AG04450 (cell line): Measurements from ENCODE around the gene EPN1. TPM values are rescaled to one million over a fixed set of nuclear protein-coding genes. Genes with fewer than 3 reads are reported as not detected.

Source experiments
- CTCF ChIA-PET: fragments of 300-600, 350-600 bp; formaldehyde crosslinking; extraction: SDS; loops from one replicate; lab custom pipeline; 2022; ENCODE audit warnings: antibody characterized with exemption, inconsistent platforms; lab: Charles Lee
- POLR2A ChIA-PET: fragments of 350-600 bp; formaldehyde crosslinking; extraction: SDS; loops from one replicate; lab custom pipeline; 2021; ENCODE audit warnings: antibody characterized with exemption, inconsistent platforms; lab: Yijun Ruan, JAX
- DNase-seq: peaks from one replicate; pipeline ENCODE4 v3.0.0-alpha.2; 2011; ENCODE audit warnings: low read depth, low spot score
- H3K27ac ChIP-seq: one replicate; pipeline ENCODE4 v1.5.1; 2012; ENCODE audit warnings: low read depth, low read length, control low read depth
- H3K27me3 ChIP-seq: one replicate; pipeline ENCODE4 v1.6.0; 2012; ENCODE audit warnings: low read length; ENCODE audit not compliant: control insufficient read depth, insufficient read depth
- H3K4me3 ChIP-seq: 2 replicates; pipeline ENCODE4 v1.5.1; 2011; ENCODE audit warnings: mild to moderate bottlenecking, low read depth, low read length, control low read depth
- H3K9me3 ChIP-seq: 2 replicates; pipeline ENCODE4 v1.5.1; 2012; ENCODE audit warnings: low read length; ENCODE audit not compliant: control insufficient read depth, insufficient read depth
- polyA plus RNA-seq: library from polyadenylated mRNA; depleted of rRNA; stranded (reverse); fragments of >200 nt; gene quantifications from 2 replicates; pipeline ENCODE4 v1.2.3, GENCODE V29; 2011
- TF ChIP-seq, protein P1 (sequence below): IDR thresholded peaks from 2 replicates; pipeline ENCODE4 v1.5.1; 2011; ENCODE audit warnings: low read depth, low read length, control low read depth, inconsistent platforms

Gene EPN1
- polyA plus RNA-seq, 1 experiment, result 32.1 TPM

DNA sequence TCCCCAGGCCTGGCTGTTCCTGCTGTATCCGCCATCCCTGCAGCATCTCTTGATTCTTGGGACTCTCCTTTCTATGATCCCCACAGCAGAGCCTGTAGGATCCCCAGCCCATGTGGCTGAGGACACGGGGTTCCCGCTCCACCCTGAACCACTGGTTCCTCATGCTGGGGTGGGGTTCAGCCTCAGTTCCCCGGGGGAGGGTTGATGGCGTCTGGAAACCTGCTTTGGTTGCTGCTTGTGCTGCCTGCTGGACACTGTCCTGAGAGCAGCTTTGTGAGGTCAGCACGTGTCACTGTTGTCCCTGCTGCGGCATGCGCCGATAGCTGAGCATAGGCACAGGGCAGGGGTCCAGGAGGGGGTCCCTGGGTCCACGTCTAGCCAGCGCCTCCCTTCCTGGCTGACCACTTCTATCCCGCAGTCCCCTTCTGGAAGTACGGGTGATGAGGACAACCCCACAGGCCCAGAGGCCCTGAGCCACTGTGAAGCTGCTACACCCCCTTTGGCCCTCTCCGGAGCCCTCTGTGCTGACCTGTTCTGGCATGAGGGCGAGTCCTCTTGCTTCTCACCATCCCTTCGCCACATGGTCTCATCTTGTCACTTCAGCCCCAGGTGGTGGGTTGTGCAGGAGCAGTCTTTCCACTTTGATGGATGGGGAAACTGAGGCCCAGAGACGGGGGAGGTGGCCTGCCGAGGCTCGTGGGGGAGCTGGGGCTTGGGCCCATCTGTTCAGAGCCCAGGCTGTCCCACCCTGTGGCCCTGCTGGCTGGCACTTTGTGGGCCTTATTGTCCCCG, 5.5 kb downstream of the EPN1 start:
- TF ChIP-seq, protein P1, sequence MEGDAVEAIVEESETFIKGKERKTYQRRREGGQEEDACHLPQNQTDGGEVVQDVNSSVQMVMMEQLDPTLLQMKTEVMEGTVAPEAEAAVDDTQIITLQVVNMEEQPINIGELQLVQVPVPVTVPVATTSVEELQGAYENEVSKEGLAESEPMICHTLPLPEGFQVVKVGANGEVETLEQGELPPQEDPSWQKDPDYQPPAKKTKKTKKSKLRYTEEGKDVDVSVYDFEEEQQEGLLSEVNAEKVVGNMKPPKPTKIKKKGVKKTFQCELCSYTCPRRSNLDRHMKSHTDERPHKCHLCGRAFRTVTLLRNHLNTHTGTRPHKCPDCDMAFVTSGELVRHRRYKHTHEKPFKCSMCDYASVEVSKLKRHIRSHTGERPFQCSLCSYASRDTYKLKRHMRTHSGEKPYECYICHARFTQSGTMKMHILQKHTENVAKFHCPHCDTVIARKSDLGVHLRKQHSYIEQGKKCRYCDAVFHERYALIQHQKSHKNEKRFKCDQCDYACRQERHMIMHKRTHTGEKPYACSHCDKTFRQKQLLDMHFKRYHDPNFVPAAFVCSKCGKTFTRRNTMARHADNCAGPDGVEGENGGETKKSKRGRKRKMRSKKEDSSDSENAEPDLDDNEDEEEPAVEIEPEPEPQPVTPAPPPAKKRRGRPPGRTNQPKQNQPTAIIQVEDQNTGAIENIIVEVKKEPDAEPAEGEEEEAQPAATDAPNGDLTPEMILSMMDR, result no peak
- no peaks in the 10 kb centered on the region; the same call in 1 of the 2 replicates for H3K9me3 ChIP-seq
- ChIA-PET CTCF (interaction anchor here (1.4 kb wide), 1 partner anchor 48 kb away, joined by 4 read pairs; no protein-coding TSS in a partner anchor), POLR2A (no interaction called here)
- H3K27ac ChIP-seq, result peak overlapping the region; percentile 21
- DNase-seq, result no peak
- no peaks in the 10 kb centered on the region for H3K27me3 ChIP-seq
- no peak overlapping the region for H3K4me3 ChIP-seq

- Histone ChIP-seq H3K9me3 (no peaks in the 10 kb centered on the region; the same call in 1 of the 2 replicates), H3K27ac (peak overlapping the region; percentile 21), H3K4me3 (no peak overlapping the region), H3K27me3 (no peaks in the 10 kb centered on the region)
- DNase-seq, result no peak
- POLR2A ChIA-PET, result interaction anchor here (0.7 kb wide), 1 partner anchor 533 kb away, joined by 3 read pairs; the partner anchor contains the start of gene TNNT1
- TF ChIP-seq, protein P1, result no peak
- CTCF ChIA-PET, result interaction anchor here (0.7 to 1.4 kb wide), 3 partner anchors 10 to 572 kb away, joined by 3 to 6 read pairs (median 4); no protein-coding TSS in a partner anchor
Measured at GRCh38 chr19:55681131-55682092, 6.4 kb downstream of the EPN1 start.

- ChIA-PET CTCF (interaction anchor here (0.7 to 1.0 kb wide), 2 partner anchors 29 to 180 kb away, joined by 3 read pairs; no protein-coding TSS in a partner anchor), POLR2A (no interaction called here)
- TF ChIP-seq, protein P1, result no peak
- no peak overlapping the region for H3K27ac ChIP-seq
- H3K9me3 ChIP-seq, result no peaks in the 10 kb centered on the region; the same call in 1 of the 2 replicates
- no peak overlapping the region for H3K4me3 ChIP-seq
- DNase-seq, result no peak
- no peaks in the 10 kb centered on the region for H3K27me3 ChIP-seq
Measured at GRCh38 chr19:55683449-55684261, 8.6 kb downstream of the EPN1 start.

DNA sequence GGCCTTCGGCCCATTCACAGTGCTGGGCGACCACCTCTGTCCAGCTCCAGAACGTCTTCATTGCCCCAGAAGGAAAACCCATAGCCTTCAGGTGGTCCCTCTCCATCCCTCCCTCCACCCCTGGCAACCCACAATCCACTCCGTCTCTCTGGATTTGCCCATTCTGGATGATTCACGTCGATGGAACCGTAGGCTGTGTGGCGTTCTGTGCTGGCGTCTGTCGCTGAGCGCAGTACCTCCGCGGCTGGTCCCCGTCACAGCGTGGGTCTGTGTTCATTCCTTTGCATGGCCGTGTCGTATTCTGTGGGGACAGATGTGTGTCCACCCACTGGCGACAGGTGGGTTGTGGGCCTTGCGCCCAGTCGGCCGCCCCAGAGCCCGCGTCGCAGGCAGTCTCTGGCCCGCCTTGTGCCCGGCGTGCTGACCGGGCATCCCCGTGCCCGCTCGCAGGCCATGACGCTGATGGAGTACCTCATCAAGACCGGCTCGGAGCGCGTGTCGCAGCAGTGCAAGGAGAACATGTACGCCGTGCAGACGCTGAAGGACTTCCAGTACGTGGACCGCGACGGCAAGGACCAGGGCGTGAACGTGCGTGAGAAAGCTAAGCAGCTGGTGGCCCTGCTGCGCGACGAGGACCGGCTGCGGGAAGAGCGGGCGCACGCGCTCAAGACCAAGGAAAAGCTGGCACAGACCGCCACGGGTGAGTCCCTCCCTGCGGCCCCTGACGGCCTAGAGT, 10.1 kb downstream of the EPN1 start:
- TF ChIP-seq, protein P1, result no peak
- no peaks in the 10 kb centered on the region; the same call in 1 of the 2 replicates for H3K9me3 ChIP-seq
- H3K4me3 ChIP-seq, result no peak overlapping the region
- POLR2A ChIA-PET, result no interaction called here
- no peak for DNase-seq
- no peak overlapping the region for H3K27ac ChIP-seq
- CTCF ChIA-PET, result interaction anchor here (0.5 kb wide), 1 partner anchor 53 kb away, joined by 5 read pairs; no protein-coding TSS in a partner anchor
- no peaks in the 10 kb centered on the region for H3K27me3 ChIP-seq
